Breast epithelium (tissue), 4 donors: ENCODE measurements around the gene ITGB2. TPM values are rescaled to one million over a fixed set of nuclear protein-coding genes. Genes with fewer than 3 reads are reported as not detected.

Source experiments
- DNase-seq, 2 donors: peaks; one replicate each; pipeline ENCODE4 v3.0.0-alpha.2; 2019; ENCODE audit warnings: low spot score in 2 of 2
- H3K27ac ChIP-seq, 2 donors: fragments of 200-600 bp; sonication (generic) in 1 of 2; one replicate each; pipeline ENCODE4 v1.5.1; 2016 to 2019; ENCODE audit warnings: mild to moderate bottlenecking in 1 of 2
- H3K27me3 ChIP-seq, 2 donors: fragments of 200-600 bp; sonication (generic) in 1 of 2; one replicate each; pipeline versions ENCODE4 v1.5.1 to v1.6.0; 2017 to 2019; ENCODE audit warnings: control low read depth in 1 of 2, mild to moderate bottlenecking in 1 of 2
- H3K36me3 ChIP-seq: fragments of 200-600 bp; one replicate; pipeline ENCODE4 v1.5.1; 2019
- H3K4me1 ChIP-seq, 2 donors: fragments of 200-600 bp; sonication (generic); one replicate each; pipeline ENCODE4 v1.5.1; 2016 to 2019; ENCODE audit warnings: control low read depth in 1 of 2
- H3K4me3 ChIP-seq, 3 donors: fragments of 200-600 bp; sonication (generic); 1 replicate in 2 of 3; 2 replicates in 1 of 3; pipeline ENCODE4 v1.5.1; 2016 to 2019; ENCODE audit warnings: mild to moderate bottlenecking in 3 of 3, moderate library complexity in 2 of 3
- H3K9me3 ChIP-seq, 2 donors: fragments of 200-600 bp; sonication (generic) in 1 of 2; one replicate each; pipeline ENCODE4 v1.5.1; 2016 to 2019; ENCODE audit warnings: control low read depth in 1 of 2
- POLR2A ChIP-seq: fragments of 450-650 bp; IDR thresholded peaks from one replicate; pipeline ENCODE4 v1.6.1; 2016; ENCODE audit warnings: antibody characterized with exemption, mild to moderate bottlenecking, moderate library complexity
- POLR2AphosphoS5 ChIP-seq, 3 donors: sonication (generic); formaldehyde crosslinking; IDR thresholded peaks; one replicate each; pipeline ENCODE4 v1.6.1; 2017; ENCODE audit warnings: antibody characterized with exemption in 3 of 3
- intact Hi-C: fragments of 100-400 bp; cut with DNase I; formaldehyde crosslinking; loops from one replicate; pipeline ENCODE4 v1.15.1; 2023; ENCODE audit warnings: low total_unique reads
- total RNA-seq, 3 donors: library from RNA; depleted of rRNA; stranded (reverse); fragments of >200 nt; gene quantifications; one replicate each; pipeline ENCODE4 v1.1.0, GENCODE V29; 2016
- TF ChIP-seq, protein P1 (sequence below), 3 donors: fragments of 450-650 bp; IDR thresholded peaks; one replicate each; pipeline ENCODE4 v1.5.1; 2016 to 2017; ENCODE audit warnings: antibody characterized with exemption in 3 of 3, mild to moderate bottlenecking in 3 of 3, moderate library complexity in 3 of 3

Gene ITGB2
- total RNA-seq, 3 donors from 2014 or later = 19.7 to 242 (median 92.8) TPM

DNA sequence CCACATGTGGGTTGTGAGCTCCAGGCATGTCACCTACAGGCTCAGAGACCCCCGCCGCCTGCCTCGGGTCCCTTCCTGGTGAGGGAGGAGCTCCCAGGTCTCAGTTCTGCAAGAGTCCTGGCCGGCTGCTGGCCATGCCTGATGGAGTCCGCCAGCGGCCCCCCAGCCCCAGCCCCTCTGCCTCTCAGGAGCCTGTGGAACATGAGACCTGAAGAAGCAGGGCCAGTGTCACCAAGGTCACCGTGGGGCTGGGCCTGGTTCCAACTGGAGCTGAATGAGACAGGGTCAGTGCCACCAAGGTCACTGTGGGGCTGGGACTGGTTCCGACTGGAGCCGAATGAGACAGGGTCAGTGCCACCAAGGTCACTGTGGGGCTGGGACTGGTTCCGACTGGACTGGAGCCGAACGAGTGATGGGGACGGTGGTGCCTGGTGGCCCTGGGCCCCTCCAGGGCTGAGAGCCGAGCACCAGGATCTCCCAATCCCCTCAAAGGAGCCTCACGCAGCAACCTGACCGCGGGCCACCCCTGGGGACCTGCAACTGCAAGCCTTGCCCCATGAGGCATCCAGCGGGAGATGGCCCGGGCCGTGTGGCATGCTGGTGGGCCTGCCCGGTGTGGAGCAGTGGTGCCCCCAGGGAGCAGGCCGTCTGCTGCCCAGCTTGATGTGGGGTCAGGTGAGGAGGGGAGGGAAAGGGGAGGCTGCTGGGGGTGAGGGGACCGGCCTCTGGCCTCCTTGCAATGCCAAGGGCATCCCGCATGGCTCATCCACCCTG lies 32.7 kb downstream of the ITGB2 start:
- no peak overlapping the region for H3K27ac ChIP-seq

DNA sequence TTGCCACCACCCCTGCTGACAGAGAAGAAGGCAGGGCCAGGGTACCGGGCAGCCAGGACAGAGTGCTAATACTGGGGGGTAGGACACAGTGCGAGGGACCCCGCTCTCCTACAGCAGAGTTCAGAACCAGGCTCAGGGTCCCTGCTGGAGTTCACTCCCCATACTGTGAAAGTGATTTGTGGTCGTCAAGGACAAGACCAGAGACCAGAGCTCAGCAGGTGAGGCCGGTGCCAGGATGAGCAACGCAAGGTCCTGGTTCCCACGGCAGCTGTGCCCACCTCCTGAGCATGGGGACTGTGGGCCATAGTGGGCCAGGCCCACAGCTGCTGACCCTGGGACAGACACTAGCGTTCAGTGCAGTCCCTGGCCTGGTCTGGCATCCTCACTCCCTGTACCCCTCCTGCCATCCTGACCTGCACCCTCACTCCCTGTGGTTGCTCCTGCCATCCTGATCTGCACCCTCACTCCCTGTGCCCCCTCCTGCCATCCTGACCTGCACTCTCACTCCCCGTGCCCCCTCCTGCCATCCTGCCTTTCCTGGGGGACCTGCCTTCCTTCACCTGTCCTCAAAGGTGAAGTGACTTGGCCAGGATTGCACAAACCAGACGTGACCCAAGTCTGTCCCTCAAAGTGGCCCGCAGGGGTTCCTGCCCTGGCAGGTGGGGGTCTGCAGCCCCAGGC lies 33.4 kb downstream of the ITGB2 start:
- intact Hi-C loops = loop anchor here (10.0 kb wide), 1 partner anchor 48 kb away; no protein-coding TSS in a partner anchor
- no peak overlapping the region for H3K27ac ChIP-seq
- no peaks in the 10 kb centered on the region for H3K9me3 ChIP-seq
- no peaks in the 10 kb centered on the region for H3K4me1 ChIP-seq
- peaks cover 0 to 3% of the 10 kb centered on the region in 2 donors for H3K27me3 ChIP-seq
- TF ChIP-seq POLR2A (no peak), POLR2AphosphoS5 (IDR thresholded peaks at IDR 0.05) (no peak)
- TF ChIP-seq, protein P1, sequence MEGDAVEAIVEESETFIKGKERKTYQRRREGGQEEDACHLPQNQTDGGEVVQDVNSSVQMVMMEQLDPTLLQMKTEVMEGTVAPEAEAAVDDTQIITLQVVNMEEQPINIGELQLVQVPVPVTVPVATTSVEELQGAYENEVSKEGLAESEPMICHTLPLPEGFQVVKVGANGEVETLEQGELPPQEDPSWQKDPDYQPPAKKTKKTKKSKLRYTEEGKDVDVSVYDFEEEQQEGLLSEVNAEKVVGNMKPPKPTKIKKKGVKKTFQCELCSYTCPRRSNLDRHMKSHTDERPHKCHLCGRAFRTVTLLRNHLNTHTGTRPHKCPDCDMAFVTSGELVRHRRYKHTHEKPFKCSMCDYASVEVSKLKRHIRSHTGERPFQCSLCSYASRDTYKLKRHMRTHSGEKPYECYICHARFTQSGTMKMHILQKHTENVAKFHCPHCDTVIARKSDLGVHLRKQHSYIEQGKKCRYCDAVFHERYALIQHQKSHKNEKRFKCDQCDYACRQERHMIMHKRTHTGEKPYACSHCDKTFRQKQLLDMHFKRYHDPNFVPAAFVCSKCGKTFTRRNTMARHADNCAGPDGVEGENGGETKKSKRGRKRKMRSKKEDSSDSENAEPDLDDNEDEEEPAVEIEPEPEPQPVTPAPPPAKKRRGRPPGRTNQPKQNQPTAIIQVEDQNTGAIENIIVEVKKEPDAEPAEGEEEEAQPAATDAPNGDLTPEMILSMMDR (IDR thresholded peaks at IDR 0.05) = no peak
- no peak overlapping the region for H3K4me3 ChIP-seq
- no peaks in the 10 kb centered on the region for H3K36me3 ChIP-seq
- no peak for DNase-seq

More for the DNA sequence above, 32.7 kb downstream of the ITGB2 start:
- Histone ChIP-seq H3K4me3 (no peak overlapping the region), H3K27me3 (peaks cover 0 to 3% of the 10 kb centered on the region in 2 donors), H3K4me1 (no peaks in the 10 kb centered on the region), H3K9me3 (no peaks in the 10 kb centered on the region), H3K36me3 (no peaks in the 10 kb centered on the region)
- DNase-seq = no peak
- intact Hi-C loops = loop anchor here (10.0 kb wide), 1 partner anchor 47 kb away; no protein-coding TSS in a partner anchor
- TF ChIP-seq POLR2AphosphoS5 (IDR thresholded peaks at IDR 0.05) (no peak), POLR2A (no peak)
- TF ChIP-seq, protein P1 (IDR thresholded peaks at IDR 0.05) = no peak

DNA sequence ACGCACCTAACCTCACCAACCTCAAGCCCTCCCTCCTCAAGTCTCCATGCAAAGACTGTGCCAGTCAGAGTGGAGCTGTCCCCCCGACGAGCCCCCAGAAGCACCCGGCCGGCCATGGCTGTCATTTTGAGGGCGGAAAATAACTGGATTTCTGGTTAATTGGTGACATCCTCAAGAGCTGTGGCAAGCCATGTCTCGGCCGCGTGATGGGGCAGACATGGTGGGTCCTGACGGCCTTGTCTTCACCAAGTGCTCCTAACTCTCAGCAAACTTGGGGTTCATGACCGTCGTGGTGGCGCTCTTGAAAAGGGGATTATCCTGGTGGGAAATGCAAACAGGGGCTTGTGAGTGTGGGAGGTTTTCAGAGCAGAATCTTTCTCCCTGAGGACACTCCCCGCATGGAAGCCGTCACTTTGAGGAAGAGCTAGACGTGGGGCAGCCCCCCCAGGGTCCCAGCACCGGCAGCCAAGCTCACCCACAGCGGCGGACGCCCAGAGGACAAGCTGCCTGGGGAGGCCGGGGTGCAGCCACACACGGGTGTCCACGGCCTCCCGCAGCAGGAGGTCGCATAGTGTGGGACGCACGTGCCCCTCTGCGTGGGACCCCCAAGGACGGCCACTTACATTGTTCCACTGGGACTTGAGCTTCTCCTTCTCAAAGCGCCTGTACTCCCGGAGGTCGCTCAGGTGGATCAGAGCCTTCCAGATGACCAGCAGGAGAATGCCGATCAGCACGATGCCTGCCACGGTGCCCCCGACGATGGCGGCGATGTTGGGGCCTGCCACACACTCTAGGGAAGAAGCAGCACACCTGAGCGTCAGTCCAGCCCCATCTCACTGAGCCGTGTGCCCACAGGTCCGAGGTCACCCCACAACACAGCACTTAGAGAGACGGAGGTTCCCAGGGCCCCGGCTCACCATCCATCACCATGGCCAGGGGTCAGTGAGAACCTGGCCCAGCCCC lies 34.3 kb downstream of the ITGB2 start:
- no peak for DNase-seq
- intact Hi-C loops = loop anchor here (10.0 kb wide), 1 partner anchor 48 kb away; no protein-coding TSS in a partner anchor
- no peak for TF ChIP-seq POLR2AphosphoS5 (IDR thresholded peaks at IDR 0.05)
- TF ChIP-seq, protein P1 (IDR thresholded peaks at IDR 0.05) = no peak
- no peak for TF ChIP-seq POLR2A

DNA sequence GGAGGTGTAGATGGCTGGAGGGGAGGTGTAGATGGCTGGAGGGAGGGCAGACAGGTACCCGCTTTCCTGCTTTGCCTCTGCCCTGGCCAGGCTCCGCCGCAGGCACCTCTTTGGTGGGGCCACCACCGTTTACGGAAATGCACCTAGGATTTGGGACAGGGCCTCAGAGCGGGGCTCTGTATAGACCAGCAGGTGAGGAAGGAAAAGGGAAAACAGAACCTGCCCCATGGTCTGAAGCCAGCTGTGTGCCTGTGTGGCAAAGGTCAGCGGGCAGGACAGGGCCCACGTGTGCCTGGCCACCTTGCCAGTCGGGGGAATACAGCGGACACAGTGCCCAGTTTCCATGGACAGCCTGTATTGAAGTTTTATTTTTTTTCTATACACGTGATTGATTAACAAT lies 35.1 kb downstream of the ITGB2 start:
- TF ChIP-seq POLR2AphosphoS5 (IDR thresholded peaks at IDR 0.05) = no peak
- TF ChIP-seq, protein P1 (IDR thresholded peaks at IDR 0.05) = no peak
- TF ChIP-seq POLR2A = no peak
- intact Hi-C loops = loop anchor here (10.0 kb wide), 1 partner anchor 49 kb away; no protein-coding TSS in a partner anchor
- H3K9me3 ChIP-seq = no peaks in the 10 kb centered on the region
- H3K4me1 ChIP-seq = no peaks in the 10 kb centered on the region
- H3K27ac ChIP-seq = no peak overlapping the region
- H3K4me3 ChIP-seq = no peak overlapping the region
- no peak for DNase-seq
- no peaks in the 10 kb centered on the region for H3K36me3 ChIP-seq
- peaks cover 0 to 3% of the 10 kb centered on the region in 2 donors for H3K27me3 ChIP-seq

More for the DNA sequence above, 34.3 kb downstream of the ITGB2 start:
- H3K4me1 ChIP-seq = no peaks in the 10 kb centered on the region
- peaks cover 0 to 3% of the 10 kb centered on the region in 2 donors for H3K27me3 ChIP-seq
- H3K9me3 ChIP-seq = no peaks in the 10 kb centered on the region
- no peak overlapping the region for H3K27ac ChIP-seq
- no peaks in the 10 kb centered on the region for H3K36me3 ChIP-seq
- no peak overlapping the region for H3K4me3 ChIP-seq
